Measurements from ENCODE around the gene HTT. TPM values are rescaled to one million over a fixed set of nuclear protein-coding genes. Genes with fewer than 3 reads are reported as not detected.

HTT gene
- total RNA-seq, 1 experiment from 2014 or later, result 17.0 TPM

DNA sequence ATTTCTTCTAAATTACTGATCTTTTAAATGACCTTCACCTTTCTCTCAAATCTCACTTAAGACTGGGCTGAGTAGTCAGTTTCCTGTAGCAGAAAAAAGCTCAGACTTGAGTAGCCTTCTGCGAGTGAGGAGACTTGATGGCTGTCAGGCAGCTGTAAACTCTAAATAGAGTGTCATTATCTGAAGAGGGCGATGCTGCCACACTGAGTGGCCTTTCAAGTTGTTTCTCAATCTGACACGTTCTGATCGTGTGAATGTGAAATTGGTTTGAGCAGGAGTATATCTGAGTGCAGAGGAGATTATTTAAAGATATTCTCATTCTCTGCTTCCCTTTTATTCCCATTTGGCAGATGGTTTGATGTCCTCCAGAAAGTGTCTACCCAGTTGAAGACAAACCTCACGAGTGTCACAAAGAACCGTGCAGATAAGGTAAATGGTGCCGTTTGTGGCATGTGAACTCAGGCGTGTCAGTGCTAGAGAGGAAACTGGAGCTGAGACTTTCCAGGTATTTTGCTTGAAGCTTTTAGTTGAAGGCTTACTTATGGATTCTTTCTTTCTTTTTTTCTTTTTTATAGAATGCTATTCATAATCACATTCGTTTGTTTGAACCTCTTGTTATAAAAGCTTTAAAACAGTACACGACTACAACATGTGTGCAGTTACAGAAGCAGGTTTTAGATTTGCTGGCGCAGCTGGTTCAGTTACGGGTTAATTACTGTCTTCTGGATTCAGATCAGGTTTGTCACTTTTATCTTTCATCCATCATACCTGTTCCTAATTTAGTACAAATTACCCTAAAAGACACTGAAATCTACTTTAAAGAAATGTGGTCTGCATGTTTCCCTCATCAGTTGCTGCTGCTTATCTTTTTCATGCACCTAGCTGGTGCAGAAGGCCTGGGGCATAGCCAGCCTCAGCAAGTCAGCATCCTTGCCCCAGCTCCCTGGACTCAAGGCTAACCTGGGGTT, 100.2 kb downstream of the HTT start:
- no peak for DNase-seq (ENCODE audit: low spot score)

DNA sequence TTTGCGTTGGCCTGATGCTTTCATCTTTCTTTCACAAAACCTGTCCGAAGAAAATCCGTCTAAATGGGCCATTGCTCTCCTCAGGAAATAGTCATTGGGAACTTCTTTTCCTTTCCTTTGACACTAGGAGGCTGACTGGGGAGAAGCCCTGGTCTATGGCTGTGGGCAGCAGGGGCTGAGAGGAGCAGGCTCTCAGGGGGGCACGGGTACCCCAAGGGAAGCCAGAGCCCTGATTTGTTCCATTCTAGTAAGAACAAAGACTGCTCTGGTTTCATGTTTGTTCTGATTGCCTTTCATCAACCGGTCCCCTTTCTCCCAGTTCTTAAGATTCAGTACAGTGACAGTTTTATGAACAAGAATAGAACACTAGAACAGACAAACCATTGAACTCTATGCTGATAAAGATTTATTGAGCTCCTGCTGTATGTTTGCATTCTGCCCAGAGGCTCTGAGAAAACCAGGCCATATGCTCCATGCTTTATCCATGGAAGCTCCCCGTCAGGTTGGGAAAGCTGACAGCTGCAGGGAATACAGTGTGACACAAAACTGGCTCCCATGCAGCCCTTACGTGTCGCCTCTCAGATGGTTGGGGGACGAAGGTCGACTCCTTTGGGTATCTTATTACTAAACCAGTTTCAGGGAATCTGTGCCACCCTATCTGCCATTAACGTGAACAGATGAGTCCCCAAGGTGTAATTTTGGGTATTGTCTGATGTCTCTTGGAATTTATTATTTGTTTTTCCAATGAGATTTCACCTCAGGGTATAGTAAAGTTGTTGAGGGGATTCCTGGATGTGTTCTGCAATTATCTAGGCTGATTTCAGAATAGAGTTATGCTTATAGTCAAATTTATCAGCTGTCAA, 102.1 kb downstream of the HTT start:
- DNase-seq (ENCODE audit: low spot score), result no peak

DNA sequence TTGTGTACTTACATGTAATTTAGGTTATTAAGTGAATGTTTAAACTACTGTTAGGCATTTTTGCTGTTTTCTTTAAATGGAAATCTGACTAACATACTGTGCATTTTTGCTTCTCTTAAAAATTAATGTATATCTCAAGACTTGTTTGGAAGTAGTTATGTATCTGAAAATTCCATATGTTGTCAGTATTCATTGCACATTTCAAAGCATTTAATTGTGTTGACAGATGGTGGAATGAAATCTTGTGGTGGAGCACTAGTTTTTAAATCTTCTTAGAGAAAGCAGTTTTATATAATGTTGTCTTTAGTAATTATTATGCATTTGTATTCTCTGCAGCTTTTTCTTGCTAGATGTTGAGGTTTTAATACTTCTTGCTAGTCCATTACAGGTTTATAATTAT, 102.9 kb downstream of the HTT start:
- DNase-seq (ENCODE audit: low spot score), result no peak

DNA sequence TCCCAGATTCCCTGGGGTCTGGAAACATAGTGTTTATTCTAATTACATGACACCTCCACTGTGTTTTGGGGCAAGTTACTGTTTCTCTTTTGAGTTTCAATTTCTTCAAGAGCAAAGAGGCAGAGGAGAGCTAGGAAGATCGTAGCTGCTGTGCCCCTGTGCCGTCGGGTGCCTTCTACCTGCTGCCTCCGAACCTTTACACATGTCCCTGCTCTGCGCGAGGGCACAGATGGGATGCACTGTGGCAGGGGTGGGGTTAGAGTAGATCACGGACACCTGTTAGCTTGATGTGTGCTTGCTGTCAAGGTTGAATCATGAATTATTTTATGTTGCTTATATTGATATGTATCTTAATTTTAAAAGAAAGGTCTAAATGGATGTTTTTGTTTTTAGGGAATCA, 103.4 kb downstream of the HTT start:
- no peak for DNase-seq (ENCODE audit: low spot score)

DNA sequence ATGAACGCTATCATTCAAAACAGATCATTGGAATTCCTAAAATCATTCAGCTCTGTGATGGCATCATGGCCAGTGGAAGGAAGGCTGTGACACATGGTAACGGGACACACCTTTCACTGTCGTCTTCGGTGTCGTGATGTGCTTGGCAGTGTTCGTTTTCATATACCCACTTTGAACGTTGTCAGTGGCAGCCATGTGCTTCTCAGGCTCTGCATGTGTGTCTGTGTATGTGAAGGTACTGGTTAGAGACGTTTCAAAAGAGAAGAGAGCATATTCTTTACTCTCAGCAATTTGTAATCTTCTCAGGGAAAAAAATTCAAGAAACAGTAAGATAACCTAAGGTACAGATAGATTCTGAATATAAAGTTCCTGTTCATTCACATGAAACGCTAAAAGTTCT, 103.9 kb downstream of the HTT start:
- DNase-seq (ENCODE audit: low spot score), result no peak

DNA sequence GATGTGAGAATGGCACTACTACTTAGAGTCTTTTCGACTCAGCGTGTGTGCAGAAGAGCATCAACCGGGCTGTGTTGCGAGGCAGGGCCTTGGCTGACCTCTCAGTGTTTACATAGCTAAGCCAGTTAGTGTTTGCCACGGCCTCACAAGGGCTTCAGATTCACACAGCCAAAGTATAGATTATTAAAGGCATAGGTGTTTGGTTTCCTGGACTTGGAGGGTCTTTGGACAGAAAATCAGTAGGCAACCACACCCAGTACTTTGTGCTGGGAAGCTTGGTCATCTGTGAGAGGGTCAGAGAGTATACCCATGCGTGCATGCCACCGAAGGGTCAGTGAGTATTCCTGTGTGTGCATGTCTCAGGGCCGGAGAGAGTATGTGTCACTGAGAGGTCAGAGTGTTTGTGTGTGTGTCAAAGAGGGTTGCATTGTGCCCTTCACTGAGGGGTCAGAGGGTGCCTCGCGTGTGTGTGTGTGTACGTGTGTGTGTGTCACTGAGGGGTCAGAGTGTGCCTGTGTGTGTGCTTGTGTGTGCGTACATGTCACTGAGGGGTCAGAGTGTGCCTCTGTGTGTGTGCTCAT, 104.7 kb downstream of the HTT start:
- no peak for DNase-seq (ENCODE audit: low spot score)

DNA sequence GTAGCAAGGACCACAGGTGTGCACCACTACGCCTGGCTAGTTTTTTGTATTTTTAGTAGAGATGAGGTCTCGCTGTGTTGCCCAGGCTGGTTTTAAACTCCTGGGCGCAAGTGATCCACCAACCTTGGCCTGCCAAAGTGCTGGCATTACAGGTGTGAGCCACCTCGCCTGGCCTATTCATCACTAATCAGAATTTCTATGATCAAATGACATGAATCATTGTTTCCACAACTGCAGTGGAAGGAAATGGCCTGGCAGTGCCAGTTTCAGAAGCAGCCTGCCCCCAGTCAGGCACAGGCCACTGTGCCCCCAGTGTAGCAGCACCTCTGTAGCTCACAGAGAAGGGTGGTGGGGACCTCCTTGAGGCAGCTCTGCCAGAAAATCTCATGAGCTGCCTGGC, 108.5 kb downstream of the HTT start:
- no peak for DNase-seq (ENCODE audit: low spot score)

DNA sequence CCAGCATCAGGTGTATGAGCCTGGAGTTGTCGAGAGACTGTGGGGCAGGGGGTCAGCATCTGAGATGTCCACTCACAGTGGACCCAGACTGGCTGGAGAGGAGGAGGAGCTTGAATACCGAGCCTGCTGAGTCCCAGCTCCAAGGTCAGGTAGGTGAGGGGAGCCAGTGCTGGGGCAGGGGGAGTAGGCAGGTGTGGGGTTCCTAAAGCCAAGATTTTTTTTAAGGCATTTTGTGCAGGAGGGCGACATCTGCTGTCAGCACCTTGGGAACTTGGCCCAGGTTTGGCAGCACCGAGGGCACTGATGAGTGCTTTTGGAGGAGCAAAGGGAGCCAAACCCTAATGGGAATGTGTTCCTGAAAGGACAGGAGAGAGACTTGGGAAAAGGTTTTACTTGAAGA, 110.2 kb downstream of the HTT start:
- DNase-seq (ENCODE audit: low spot score), result no peak

DNA sequence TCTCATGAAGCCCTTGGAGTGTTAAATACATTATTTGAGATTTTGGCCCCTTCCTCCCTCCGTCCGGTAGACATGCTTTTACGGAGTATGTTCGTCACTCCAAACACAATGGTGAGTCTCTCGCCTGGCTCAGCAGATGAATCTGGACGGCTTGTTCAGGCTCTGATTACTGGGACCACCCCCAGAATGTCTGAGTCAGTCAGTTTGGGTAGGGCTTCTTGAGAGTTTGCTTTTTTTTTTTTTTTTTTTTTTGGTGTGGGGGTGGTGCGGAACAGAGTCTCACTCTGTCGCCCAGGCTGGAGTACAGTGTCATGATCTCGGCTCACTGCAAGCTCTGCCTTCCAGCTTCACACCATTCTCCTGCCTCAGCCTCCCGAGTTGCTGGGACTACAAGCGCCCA, 112.1 kb downstream of the HTT start:
- no peak for DNase-seq (ENCODE audit: low spot score)

DNA sequence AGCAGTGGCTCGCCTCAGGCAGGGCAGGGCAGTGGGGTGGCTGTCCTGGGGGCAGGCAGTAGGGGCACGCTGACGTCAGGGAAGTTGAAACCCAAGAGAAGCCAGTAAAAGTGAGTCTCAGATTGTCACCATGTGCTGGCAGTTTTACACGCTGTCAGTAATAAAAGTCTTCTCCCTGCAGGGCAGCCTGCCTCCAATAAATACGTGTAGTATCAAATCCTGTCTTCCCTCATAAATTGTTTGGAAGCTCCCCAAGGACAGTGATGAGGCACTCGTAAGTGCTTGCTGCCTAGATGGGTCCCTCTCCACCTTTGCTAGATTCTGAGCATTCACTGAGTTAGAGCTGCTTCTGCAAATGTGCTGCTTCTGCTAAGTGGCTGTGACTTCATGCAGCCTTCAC, 113.6 kb downstream of the HTT start:
- no peak for DNase-seq (ENCODE audit: low spot score)

DNA sequence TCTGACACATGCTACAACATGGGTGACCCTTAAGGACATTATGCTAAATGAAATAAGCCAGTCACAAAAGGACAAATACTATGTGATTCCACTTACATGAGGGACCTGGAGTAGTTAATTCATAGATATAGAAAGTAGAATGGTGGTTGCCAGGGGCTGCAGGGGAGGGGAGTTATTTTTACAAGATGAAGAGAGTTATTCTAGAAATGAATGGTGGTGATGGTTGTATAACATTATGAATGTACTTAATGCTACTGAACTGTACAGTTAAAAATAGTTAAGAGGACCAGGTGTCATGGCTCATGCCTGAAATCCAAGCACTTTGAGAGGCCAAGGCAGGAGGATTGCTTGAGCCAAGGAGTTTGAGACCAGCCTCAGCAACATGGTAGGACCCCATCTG, 115.0 kb downstream of the HTT start:
- DNase-seq (ENCODE audit: low spot score), result no peak

DNA sequence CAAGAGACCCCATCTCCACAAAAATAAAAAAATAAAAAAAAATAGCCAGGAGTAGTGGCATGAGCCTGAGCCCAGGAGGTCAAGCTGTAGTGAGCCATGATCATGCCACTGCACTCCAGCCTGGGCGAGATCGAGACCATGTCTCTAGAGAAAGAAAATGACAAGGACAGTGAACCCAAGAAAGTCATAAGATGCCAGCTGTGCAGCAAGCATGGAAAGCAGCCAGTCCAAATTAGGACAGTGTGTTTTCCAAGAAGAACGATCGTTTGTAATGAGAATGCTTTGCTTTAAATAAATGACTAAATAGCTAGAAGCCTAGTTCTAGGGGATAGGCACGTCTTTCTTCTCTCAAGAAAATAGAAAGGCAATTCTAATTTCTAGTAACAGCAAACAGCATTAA, 116.1 kb downstream of the HTT start:
- DNase-seq (ENCODE audit: low spot score), result no peak

DNA sequence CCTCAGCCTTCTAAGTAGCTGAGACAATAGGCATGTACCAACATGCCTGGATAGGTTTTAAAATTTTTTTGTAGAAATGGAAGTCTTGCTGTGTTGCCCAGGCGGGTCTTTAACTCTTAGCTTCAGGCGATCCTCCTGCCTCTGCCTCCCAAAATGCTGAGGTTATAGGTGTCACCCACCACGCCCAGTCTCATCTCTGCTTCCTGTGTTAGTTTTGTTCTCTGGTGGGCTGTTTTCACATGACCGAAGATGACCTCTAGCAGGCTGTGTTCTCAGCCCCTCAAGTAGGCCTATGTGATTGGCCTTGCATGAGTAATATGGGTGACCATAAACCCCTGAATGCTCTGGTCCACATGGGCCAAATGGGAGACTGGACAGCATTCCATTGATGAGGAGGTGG, 117.7 kb downstream of the HTT start:
- no peak for DNase-seq (ENCODE audit: low spot score)

DNA sequence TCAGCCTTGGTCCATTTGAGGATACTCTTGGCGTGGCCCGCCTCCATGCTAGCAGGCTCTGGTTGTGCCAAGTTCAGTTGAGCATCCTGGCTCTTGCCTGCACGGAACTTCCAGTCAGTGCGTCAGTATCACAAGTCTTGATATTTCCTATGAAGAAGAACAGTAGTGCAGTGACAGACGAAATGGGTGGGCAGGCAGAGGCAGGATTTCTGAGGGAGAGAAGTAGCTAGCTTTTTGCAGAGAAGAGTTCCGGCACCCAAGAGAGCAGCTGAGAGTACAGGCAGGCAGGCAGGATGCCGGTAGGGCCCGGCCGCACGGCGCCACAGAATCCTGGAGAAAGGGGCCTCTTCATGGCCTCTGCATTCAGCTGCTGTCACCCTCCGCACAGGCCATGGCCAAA, 118.3 kb downstream of the HTT start:
- no peak for DNase-seq (ENCODE audit: low spot score)

DNA sequence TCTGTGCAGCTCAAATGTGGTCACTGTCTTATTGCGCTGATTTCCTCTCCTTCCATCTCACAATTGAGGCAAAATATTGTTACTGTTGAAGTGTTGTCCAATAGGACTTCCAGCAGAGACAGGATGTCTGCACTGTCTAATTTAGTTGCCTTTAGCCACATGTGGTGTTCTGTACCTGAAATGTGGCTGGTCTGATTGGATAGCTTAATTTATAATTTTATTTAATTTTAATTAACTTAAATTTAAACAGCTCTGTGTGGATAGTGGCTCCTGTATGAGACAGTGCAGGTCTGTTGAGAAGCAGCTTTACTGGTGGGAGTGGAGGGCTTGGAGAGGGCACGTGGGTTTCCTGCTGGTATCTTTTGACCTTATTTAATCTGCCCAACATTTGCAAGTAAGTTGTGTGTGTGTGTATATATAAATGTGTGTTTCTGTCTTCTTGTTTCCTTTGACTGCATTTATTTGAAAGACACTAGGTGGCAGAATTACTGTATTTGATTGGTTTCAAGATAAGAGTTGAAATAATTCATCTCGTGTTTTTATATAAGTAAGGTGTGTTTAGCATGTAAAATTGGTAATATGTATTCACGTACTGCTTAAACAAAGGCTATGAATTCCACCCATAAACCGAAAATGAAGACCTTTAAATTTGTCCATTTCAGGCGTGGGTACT, 119.2 kb downstream of the HTT start:
- no peak for DNase-seq (ENCODE audit: low spot score)

DNA sequence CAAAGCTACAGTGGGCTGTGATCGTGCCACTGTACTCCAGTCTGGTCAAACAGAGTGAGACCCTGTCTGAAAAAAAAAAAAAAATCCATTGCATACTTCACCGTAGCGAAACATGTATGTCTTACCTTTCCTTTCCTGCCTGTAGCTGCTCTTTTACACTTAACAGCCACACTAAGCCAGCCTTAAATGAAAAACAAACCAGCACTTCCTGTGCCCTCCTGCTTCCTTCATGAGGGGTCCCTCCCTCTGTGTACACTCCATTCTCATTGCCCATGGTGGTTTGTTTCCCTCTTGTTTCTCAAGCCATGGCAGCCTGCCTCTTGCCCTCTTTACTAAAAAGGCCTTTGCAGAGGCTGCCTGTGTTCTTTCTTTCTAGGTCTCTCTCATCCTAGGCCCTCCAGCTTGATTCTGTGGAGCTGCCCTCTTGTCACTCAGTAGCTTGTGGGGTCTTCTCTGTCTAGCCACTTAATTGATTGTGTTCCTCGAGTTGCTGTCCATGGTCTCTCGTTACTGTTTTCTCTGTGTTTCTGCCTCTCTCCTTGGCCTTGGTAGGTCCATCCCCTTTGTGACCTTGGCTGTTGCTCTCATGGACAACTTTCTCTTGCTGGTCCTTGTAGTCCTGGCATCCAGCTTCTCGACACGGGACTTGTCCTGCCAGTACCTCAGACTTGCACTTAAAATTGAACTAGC, 122.3 kb downstream of the HTT start:
- DNase-seq (ENCODE audit: low spot score), result no peak

DNA sequence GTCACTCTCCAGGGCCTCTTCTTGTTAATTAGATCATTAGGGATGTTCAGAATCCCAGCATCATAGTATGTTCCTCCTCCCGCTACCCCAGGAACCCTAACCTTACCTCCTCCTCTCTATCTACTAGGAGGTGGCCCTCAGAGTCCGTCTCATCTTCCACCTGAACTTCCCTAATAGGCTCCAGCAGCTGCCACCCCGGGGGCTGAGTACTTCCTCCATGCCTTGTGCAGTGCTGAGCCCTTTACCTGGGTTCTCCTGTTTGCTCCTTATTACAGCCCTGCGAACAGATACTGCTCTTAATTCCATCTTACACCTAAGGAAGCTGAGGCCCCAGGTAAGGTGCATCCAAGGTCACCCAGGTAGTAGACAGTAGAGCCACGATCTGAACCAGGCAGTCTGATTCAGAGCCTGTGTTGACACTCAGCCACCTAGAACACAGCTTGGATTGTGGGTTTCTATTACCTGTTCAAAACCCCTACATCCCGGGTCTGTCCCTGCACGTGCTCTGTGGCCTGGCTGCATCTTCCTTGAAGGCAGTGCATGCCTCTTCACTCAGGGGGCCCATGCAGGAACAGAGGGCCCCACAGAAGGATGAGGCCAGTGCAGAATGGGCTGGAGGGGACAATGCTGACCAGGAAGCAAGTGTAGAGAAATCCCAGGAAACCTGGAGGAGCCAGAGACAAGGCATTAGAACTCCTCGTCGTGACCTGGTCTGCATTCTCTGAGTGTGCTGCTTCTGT, 123.1 kb downstream of the HTT start:
- no peak for DNase-seq (ENCODE audit: low spot score)

DNA sequence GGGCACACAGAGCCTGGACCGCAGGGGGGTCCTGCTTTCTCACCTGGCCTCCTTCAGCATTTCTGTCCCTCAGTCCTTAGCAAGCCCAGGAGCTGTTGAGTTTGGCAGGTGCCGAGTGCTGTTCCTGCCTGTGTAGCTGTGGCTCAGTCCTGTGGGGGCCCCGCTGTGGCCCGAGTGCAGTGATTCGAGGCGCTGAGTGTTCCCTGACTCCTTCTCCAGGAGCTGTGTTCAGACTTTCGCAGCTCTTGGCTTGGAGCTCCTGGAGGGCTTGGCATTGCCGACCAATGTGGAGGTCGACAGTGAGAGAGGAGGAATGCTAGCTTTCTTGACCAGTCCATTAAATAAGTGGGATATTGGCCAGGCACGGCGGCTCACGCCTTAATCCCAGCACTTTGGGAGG, 124.4 kb downstream of the HTT start:
- DNase-seq (ENCODE audit: low spot score), result no peak

DNA sequence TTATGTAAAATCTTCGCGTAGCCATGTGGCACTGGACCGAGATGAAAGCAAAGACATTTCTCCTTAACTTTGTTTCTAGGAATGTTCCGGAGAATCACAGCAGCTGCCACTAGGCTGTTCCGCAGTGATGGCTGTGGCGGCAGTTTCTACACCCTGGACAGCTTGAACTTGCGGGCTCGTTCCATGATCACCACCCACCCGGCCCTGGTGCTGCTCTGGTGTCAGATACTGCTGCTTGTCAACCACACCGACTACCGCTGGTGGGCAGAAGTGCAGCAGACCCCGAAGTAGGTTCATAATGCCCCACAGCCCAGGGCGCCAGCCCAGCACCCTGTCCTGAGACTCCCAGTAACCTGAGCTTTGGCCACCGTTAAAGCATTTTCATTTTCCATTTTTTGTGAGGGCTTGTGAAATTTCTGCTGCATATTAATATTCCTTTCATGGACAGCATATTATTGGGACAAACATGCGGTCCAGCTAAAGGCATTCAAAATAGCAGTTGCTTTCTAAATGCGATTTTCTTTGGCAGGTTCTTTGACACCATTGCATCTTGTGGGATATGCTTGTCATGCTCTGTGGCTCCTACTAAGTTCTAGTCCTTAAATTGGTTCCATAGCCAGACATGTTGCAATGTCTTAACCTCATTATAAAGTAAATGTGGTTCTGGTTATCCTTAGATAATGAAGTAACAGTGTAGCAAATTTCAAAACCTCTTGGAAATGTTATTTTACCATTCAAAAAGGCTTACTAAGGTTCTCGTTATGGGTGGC, 125.4 kb downstream of the HTT start:
- DNase-seq (ENCODE audit: low spot score), result no peak
